ENCODE results near the gene DOCK11.

- TF ChIP-seq CTCF (IDR thresholded peaks at IDR 0.05) (no peak), EZH2 (IDR thresholded peaks at IDR 0.05; ENCODE audit: borderline replicate concordance, insufficient read depth, low read depth, low read length, poor library complexity, severe bottlenecking) (no peak)
These were observed 47.3 kb upstream of the DOCK11 start for GRCh38 chrX:118448273-118448783.
